WTC11 (cell line): ENCODE results near the gene FAM53A. TPM values are rescaled to one million over a fixed set of nuclear protein-coding genes. Genes with fewer than 3 reads are reported as not detected.

Source experiments
- ATAC-seq: fragments of 200-7000 bp; cut with Tn5 transposase; 2 replicates; pipeline ENCODE4 v1.10.0; 2021; ENCODE audit warnings: mild to moderate bottlenecking, moderate library complexity
- CTCF ChIA-PET: fragments of 300-600 bp; sonication (Branson Sonifier 250); formaldehyde crosslinking; loops from one replicate; lab custom pipeline; 2021; ENCODE audit warnings: antibody characterized with exemption; lab: Charles Lee
- POLR2A ChIA-PET: fragments of 350-600 bp; sonication (Branson Sonifier 250); formaldehyde crosslinking; loops from one replicate; lab custom pipeline; 2021; ENCODE audit warnings: antibody characterized with exemption; lab: Charles Lee
- DNase-seq: peaks from one replicate; pipeline ENCODE4 v3.0.0; 2021; ENCODE audit warnings: low spot score
- H3K27ac Mint-ChIP-seq: 2 replicates; pipeline ENCODE4 v1.8.0; 2021; ENCODE audit warnings: mixed read lengths
- H3K27me3 Mint-ChIP-seq: 2 replicates; pipeline ENCODE4 v1.8.0; 2021; ENCODE audit warnings: low read depth, mild to moderate bottlenecking, moderate library complexity, mixed read lengths
- H3K36me3 Mint-ChIP-seq: 2 replicates; pipeline ENCODE4 v1.8.0; 2021; ENCODE audit warnings: mixed read lengths
- H3K4me1 Mint-ChIP-seq: 2 replicates; pipeline ENCODE4 v1.8.0; 2022; ENCODE audit warnings: mixed read lengths
- H3K4me3 Mint-ChIP-seq: 2 replicates; pipeline ENCODE4 v1.8.0; 2021; ENCODE audit warnings: mild to moderate bottlenecking, moderate library complexity, mixed read lengths
- H3K9me3 Mint-ChIP-seq: 2 replicates; pipeline ENCODE4 v1.8.0; 2021; ENCODE audit warnings: mixed read lengths
- CREB1 ChIP-seq: sonication (generic); formaldehyde crosslinking; IDR thresholded peaks from 2 replicates; pipeline ENCODE4 v1.8.0; 2023; ENCODE audit warnings: mild to moderate bottlenecking, missing genetic modification reagents
- CTCF ChIP-seq: fragments of 200-600 bp; IDR thresholded peaks from 2 replicates; pipeline ENCODE4 v1.8.0; 2022; ENCODE audit warnings: antibody characterized with exemption
- E2F4 ChIP-seq: sonication (generic); formaldehyde crosslinking; IDR thresholded peaks from 2 replicates; pipeline ENCODE4 v1.8.1; 2022; ENCODE audit warnings: low read depth, mild to moderate bottlenecking, moderate library complexity, missing genetic modification reagents, borderline replicate concordance
- FOXJ3 ChIP-seq: sonication (generic); formaldehyde crosslinking; IDR thresholded peaks from 2 replicates; pipeline ENCODE4 v1.9.0; 2021; ENCODE audit warnings: missing genetic modification reagents, mild to moderate bottlenecking, borderline replicate concordance
- HMGA2 ChIP-seq: fragments of 250-450 bp; sonication (Bioruptor Pico); IDR thresholded peaks from 2 replicates; pipeline ENCODE4 v1.4.0; 2021; ENCODE audit warnings: mild to moderate bottlenecking, moderate library complexity
- JUN ChIP-seq: sonication (generic); formaldehyde crosslinking; IDR thresholded peaks from 2 replicates; pipeline ENCODE4 v1.8.0; 2023; ENCODE audit warnings: mild to moderate bottlenecking, missing genetic modification reagents
- MAX ChIP-seq: sonication (generic); formaldehyde crosslinking; IDR thresholded peaks from 2 replicates; pipeline ENCODE4 v1.8.0; 2022; ENCODE audit warnings: mild to moderate bottlenecking, missing genetic modification reagents
- NR1H2 ChIP-seq: sonication (generic); formaldehyde crosslinking; IDR thresholded peaks from 2 replicates; pipeline ENCODE4 v1.9.0; 2021; ENCODE audit warnings: mild to moderate bottlenecking, moderate library complexity, missing genetic modification reagents
- NR3C1 ChIP-seq: sonication (generic); formaldehyde crosslinking; conservative IDR thresholded peaks from 2 replicates; pipeline ENCODE4 v1.8.1; 2023; ENCODE audit warnings: low read depth, mild to moderate bottlenecking, missing genetic modification reagents
- PRDM15 ChIP-seq: sonication (generic); formaldehyde crosslinking; IDR thresholded peaks from 2 replicates; pipeline ENCODE4 v1.8.0; 2022; ENCODE audit warnings: missing genetic modification reagents
- PREB ChIP-seq: sonication (generic); formaldehyde crosslinking; IDR thresholded peaks from 2 replicates; pipeline ENCODE4 v1.8.1; 2022; ENCODE audit warnings: mild to moderate bottlenecking, missing genetic modification reagents, moderate library complexity, borderline replicate concordance
- TCF7 ChIP-seq: sonication (generic); formaldehyde crosslinking; IDR thresholded peaks from 2 replicates; pipeline ENCODE4 v1.8.0; 2022; ENCODE audit warnings: mild to moderate bottlenecking, low read depth, missing genetic modification reagents, moderate library complexity
- TEAD1 ChIP-seq: sonication (generic); formaldehyde crosslinking; IDR thresholded peaks from 2 replicates; pipeline ENCODE4 v1.8.0; 2022; ENCODE audit warnings: mild to moderate bottlenecking, missing genetic modification reagents
- TEAD4 ChIP-seq: sonication (generic); formaldehyde crosslinking; IDR thresholded peaks from 2 replicates; pipeline ENCODE4 v1.8.0; 2022; ENCODE audit warnings: mild to moderate bottlenecking, missing genetic modification reagents
- ZMAT4 ChIP-seq: fragments of 250-450 bp; sonication (Bioruptor Pico); IDR thresholded peaks from 2 replicates; pipeline ENCODE4 v1.9.0; 2021; ENCODE audit warnings: mild to moderate bottlenecking
- ZNF138 ChIP-seq: sonication (generic); formaldehyde crosslinking; conservative IDR thresholded peaks from 2 replicates; pipeline ENCODE4 v1.8.1; 2022; ENCODE audit warnings: mild to moderate bottlenecking, moderate library complexity, missing genetic modification reagents
- ZNF232 ChIP-seq: sonication (generic); formaldehyde crosslinking; IDR thresholded peaks from 2 replicates; pipeline ENCODE4 v1.8.0; 2022; ENCODE audit warnings: mild to moderate bottlenecking, missing genetic modification reagents
- ZNF263 ChIP-seq: sonication (generic); formaldehyde crosslinking; IDR thresholded peaks from 2 replicates; pipeline ENCODE4 v1.8.1; 2022; ENCODE audit warnings: low read depth, mild to moderate bottlenecking, moderate library complexity, missing genetic modification reagents
- ZNF396 ChIP-seq: fragments of 250-450 bp; sonication (Bioruptor Pico); IDR thresholded peaks from 2 replicates; pipeline ENCODE4 v1.8.0; 2021; ENCODE audit warnings: mild to moderate bottlenecking, moderate library complexity, borderline replicate concordance
- ZNF423 ChIP-seq: fragments of 250-450 bp; sonication (Bioruptor Pico); IDR thresholded peaks from 2 replicates; pipeline ENCODE4 v2.1.2; 2022; ENCODE audit warnings: mild to moderate bottlenecking, moderate library complexity
- ZNF671 ChIP-seq: fragments of 250-450 bp; sonication (Bioruptor Pico); IDR thresholded peaks from 2 replicates; pipeline ENCODE4 v1.8.0; 2021; ENCODE audit warnings: mild to moderate bottlenecking
- total RNA-seq: library from RNA; stranded (reverse); gene quantifications from 3 replicates; pipeline ENCODE4 v1.2.3, GENCODE V29; 2021

The FAM53A gene
- total RNA-seq, 1 experiment from 2014 or later = 2.9 TPM

- TF ChIP-seq ZNF232 (CRISPR knock-in tag) (no peak), CREB1 (CRISPR knock-in tag) (no peak), ZNF423 (CRISPR knock-in tag) (no peak), FOXJ3 (CRISPR knock-in tag) (no peak), ZNF671 (CRISPR knock-in tag) (no peak)
Observed at GRCh38 chr4:1730532-1731135, 46.5 kb upstream of the FAM53A start (continued).

GRCh38 chr4:1728061-1728980, 44.2 kb upstream of the FAM53A start:
- Mint-ChIP-seq H3K9me3 (no peaks in the 10 kb centered on the region), H3K27me3 (no peaks in the 10 kb centered on the region), H3K4me1 (peaks cover 9% of the 10 kb centered on the region), H3K27ac (peak overlapping the region; percentile 38; the same call in 1 of the 2 replicates), H3K36me3 (peaks cover 83% of the 10 kb centered on the region), H3K4me3 (no peak overlapping the region)
- ChIA-PET CTCF (interaction anchor here (0.6 kb wide), 1 partner anchor 20 kb away, joined by 4 read pairs; no protein-coding TSS in a partner anchor), POLR2A (no interaction called here)
- no peak for DNase-seq
- TF ChIP-seq TEAD4 (CRISPR knock-in tag) (no peak), ZNF263 (CRISPR knock-in tag) (no peak), ZNF396 (CRISPR knock-in tag) (no peak), NR1H2 (no peak), HMGA2 (no peak), ZMAT4 (CRISPR knock-in tag) (no peak), JUN (CRISPR knock-in tag) (no peak), ZNF138 (no peak), TCF7 (CRISPR knock-in tag) (no peak), TEAD1 (CRISPR knock-in tag) (no peak)
- no peak for ATAC-seq

- POLR2A ChIA-PET = no interaction called here
- no peak for TF ChIP-seq TEAD1 (CRISPR knock-in tag)
- no peak for TF ChIP-seq NR1H2
- no peak for TF ChIP-seq NR3C1 (CRISPR knock-in tag)
- TF ChIP-seq E2F4 (CRISPR knock-in tag) = no peak
- TF ChIP-seq PREB (CRISPR knock-in tag) = no peak
- TF ChIP-seq TEAD4 (CRISPR knock-in tag) = no peak
- TF ChIP-seq PRDM15 (CRISPR knock-in tag) = no peak
- no peak for TF ChIP-seq ZNF671 (CRISPR knock-in tag)
- no peak for TF ChIP-seq CTCF
- no peak for TF ChIP-seq MAX (CRISPR knock-in tag)
- Mint-ChIP-seq H3K9me3 (no peaks in the 10 kb centered on the region), H3K36me3 (peaks cover 77% of the 10 kb centered on the region), H3K4me3 (no peak overlapping the region), H3K27ac (peak overlapping the region; percentile 38; the same call in 1 of the 2 replicates), H3K4me1 (peaks cover 18% of the 10 kb centered on the region), H3K27me3 (no peaks in the 10 kb centered on the region)
- CTCF ChIA-PET = interaction anchor here (0.6 to 1.6 kb wide), 5 partner anchors 15 to 125 kb away, joined by 3 to 5 read pairs (median 4); partner anchors contain the start of gene SLBP
- no peak for DNase-seq
- no peak for ATAC-seq
Observed at GRCh38 chr4:1727117-1728031, 43.3 kb upstream of the FAM53A start.
